GM23338 (cell line): Measurements from ENCODE around the gene MRPL20. TPM values are rescaled to one million over a fixed set of nuclear protein-coding genes. Genes with fewer than 3 reads are reported as not detected.

Source experiments
- ATAC-seq: fragments of 200-7000 bp; cut with Tn5 transposase; 3 replicates; pipeline ENCODE4 v1.9.1; 2020
- DNase-seq: peaks from one replicate; pipeline ENCODE4 v3.0.0-alpha.2; 2015; ENCODE audit warnings: low spot score
- H2AFZ ChIP-seq: fragments of 200-600 bp; sonication (generic); 2 replicates; pipeline ENCODE4 v1.8.0; 2016; ENCODE audit warnings: antibody characterized with exemption, mild to moderate bottlenecking, moderate library complexity
- H3F3A ChIP-seq: fragments of 200-600 bp; sonication (generic); replicated peaks from 2 replicates; pipeline ENCODE4 v1.8.0; 2017; ENCODE audit warnings: antibody characterized with exemption, mixed run types, low read depth
- H3K27ac ChIP-seq: fragments of 200-600 bp; sonication (generic); 2 replicates; pipeline ENCODE4 v1.6.1; 2016; ENCODE audit warnings: low read depth
- H3K27me3 ChIP-seq: fragments of 200-600 bp; sonication (generic); 2 replicates; pipeline ENCODE4 v1.8.0; 2016; ENCODE audit warnings: mild to moderate bottlenecking, mixed run types, moderate library complexity; ENCODE audit not compliant: insufficient read depth
- H3K36me3 ChIP-seq: fragments of 200-600 bp; sonication (generic); 2 replicates; pipeline ENCODE4 v1.8.0; 2016; ENCODE audit warnings: mild to moderate bottlenecking; ENCODE audit not compliant: insufficient read depth
- H3K4me1 ChIP-seq: fragments of 200-600 bp; sonication (generic); 2 replicates; pipeline ENCODE4 v1.8.0; 2016; ENCODE audit warnings: mild to moderate bottlenecking, moderate library complexity; ENCODE audit not compliant: insufficient read depth
- H3K4me2 ChIP-seq: fragments of 200-600 bp; sonication (generic); 2 replicates; pipeline ENCODE4 v1.7.1; 2017; ENCODE audit warnings: mixed run types
- H3K4me3 ChIP-seq: fragments of 200-600 bp; sonication (generic); 2 replicates; pipeline ENCODE4 v1.6.1; 2016; ENCODE audit warnings: mixed run types
- H3K79me2 ChIP-seq: fragments of 200-600 bp; sonication (generic); replicated peaks from 2 replicates; pipeline ENCODE4 v1.8.0; 2017; ENCODE audit warnings: mild to moderate bottlenecking; ENCODE audit not compliant: insufficient read depth
- H3K9me2 ChIP-seq: fragments of 200-600 bp; sonication (generic); 2 replicates; pipeline ENCODE4 v1.8.0; 2017; ENCODE audit not compliant: insufficient read depth
- H4K20me1 ChIP-seq: fragments of 200-600 bp; sonication (generic); replicated peaks from 2 replicates; pipeline ENCODE4 v1.8.0; 2017; ENCODE audit warnings: mild to moderate bottlenecking; ENCODE audit not compliant: insufficient read depth
- H3K27ac Mint-ChIP-seq: 2 replicates; pipeline ENCODE4 v1.8.0; 2020; ENCODE audit warnings: inconsistent platforms, mild to moderate bottlenecking, moderate library complexity, mixed read lengths
- H3K27me3 Mint-ChIP-seq: 3 replicates; pipeline ENCODE4 v1.8.0; 2022; ENCODE audit warnings: low read depth, mild to moderate bottlenecking, moderate library complexity, mixed read lengths, inconsistent platforms; ENCODE audit not compliant: insufficient read depth, poor library complexity
- H3K36me3 Mint-ChIP-seq: 3 replicates; pipeline ENCODE4 v1.8.0; 2021; ENCODE audit warnings: low read depth, mild to moderate bottlenecking, inconsistent platforms, moderate library complexity, mixed read lengths
- H3K4me1 Mint-ChIP-seq: 3 replicates; pipeline ENCODE4 v1.8.0; 2020; ENCODE audit warnings: mild to moderate bottlenecking, inconsistent platforms, mixed read lengths
- H3K4me3 Mint-ChIP-seq: 3 replicates; pipeline ENCODE4 v1.8.0; 2021; ENCODE audit warnings: moderate library complexity, mild to moderate bottlenecking, inconsistent platforms, mixed read lengths
- H3K9me3 Mint-ChIP-seq: 3 replicates; pipeline ENCODE4 v1.8.0; 2020; ENCODE audit warnings: moderate library complexity, mild to moderate bottlenecking, inconsistent platforms, mixed read lengths
- CREB1 ChIP-seq: fragments of 250-450 bp; sonication (Bioruptor Pico); IDR thresholded peaks from 2 replicates; pipeline ENCODE4 v1.5.0; 2020; ENCODE audit warnings: low read depth, mild to moderate bottlenecking, moderate library complexity
- ETS1 ChIP-seq: IDR thresholded peaks from 2 replicates; pipeline ENCODE4 v1.6.1; 2016; ENCODE audit warnings: antibody characterized with exemption
- EZH2phosphoT487 ChIP-seq: fragments of 200-600 bp; sonication (generic); IDR thresholded peaks from one replicate; pipeline ENCODE4 v1.8.1; 2018; ENCODE audit warnings: antibody characterized with exemption; ENCODE audit not compliant: unreplicated experiment
- JUNB ChIP-seq: IDR thresholded peaks from one replicate; pipeline ENCODE4 v1.6.1; 2016; ENCODE audit warnings: antibody characterized with exemption; ENCODE audit not compliant: unreplicated experiment
- NANOG ChIP-seq: IDR thresholded peaks from 2 replicates; pipeline ENCODE4 v1.6.1; 2016; ENCODE audit warnings: antibody characterized with exemption, borderline replicate concordance
- POLR2AphosphoS5 ChIP-seq: IDR thresholded peaks from 2 replicates; pipeline ENCODE4 v1.6.1; 2016; ENCODE audit warnings: antibody characterized with exemption, low read depth
- ZNF331 ChIP-seq: fragments of 250-450 bp; sonication (Bioruptor Pico); IDR thresholded peaks from 2 replicates; pipeline ENCODE4 v1.5.0; 2020; ENCODE audit warnings: low read depth, mild to moderate bottlenecking, moderate library complexity
- ZNF462 ChIP-seq: fragments of 250-450 bp; sonication (Bioruptor Pico); IDR thresholded peaks from 2 replicates; pipeline ENCODE4 v1.5.0; 2020; ENCODE audit warnings: mild to moderate bottlenecking, moderate library complexity
- polyA plus RNA-seq: library from polyadenylated mRNA; unstranded; fragments of >200 nt; fragmentation: Nextera tagmentation; extraction: Ambion mirVana; gene quantifications from 2 replicates; pipeline ENCODE4 v1.2.1, GENCODE V29; 2016
- total RNA-seq: library from RNA; depleted of rRNA; stranded (reverse); fragments of >200 nt; shearing (Covaris generic); gene quantifications from 2 replicates; pipeline ENCODE4 v1.2.3, GENCODE V29; 2014

The MRPL20 gene
- total and polyA plus RNA-seq, 2 experiments from 2014 or later, result 173 to 319 TPM

GRCh38 chr1:1425753-1426495 is 18.8 kb upstream of the MRPL20 start (continued):
- no peak for TF ChIP-seq ZNF462 (CRISPR knock-in tag)
- no peak for TF ChIP-seq ETS1
- TF ChIP-seq POLR2AphosphoS5, result no peak; the same call in 1 of the 2 replicates
- TF ChIP-seq NANOG, result no peak

GRCh38 chr1:1425426-1425752 is 18.3 kb upstream of the MRPL20 start:
- Histone ChIP-seq H3F3A (peaks cover 30% of the 10 kb centered on the region), H4K20me1 (no peaks in the 10 kb centered on the region), H3K36me3 (no peaks in the 10 kb centered on the region), H3K4me1 (peaks cover 37% of the 10 kb centered on the region), H3K4me2 (no peak overlapping the region), H3K27me3 (no peaks in the 10 kb centered on the region), H3K27ac (0 out of 2 replicates have a peak overlapping the region, but pooled peaks have one; percentile 32), H2AFZ (no peak overlapping the region), H3K9me2 (no peaks in the 10 kb centered on the region), H3K4me3 (peak overlapping the region; percentile 46; the same call in 1 of the 2 replicates), H3K79me2 (no peaks in the 10 kb centered on the region)
- no peak for DNase-seq
- Mint-ChIP-seq H3K9me3 (peaks cover 10% of the 10 kb centered on the region), H3K27ac (no peak overlapping the region), H3K4me3 (no peak overlapping the region; the same call in 2 of the 3 replicates), H3K4me1 (peaks cover 38% of the 10 kb centered on the region), H3K36me3 (peaks cover 4% of the 10 kb centered on the region; the same call in 2 of the 3 replicates), H3K27me3 (peaks cover 25% of the 10 kb centered on the region)
- ATAC-seq, result no peak; the same call in 2 of the 3 replicates
- TF ChIP-seq ETS1, result no peak
- no peak for TF ChIP-seq EZH2phosphoT487
- no peak for TF ChIP-seq ZNF331
- TF ChIP-seq CREB1 (CRISPR knock-in tag), result no peak
- TF ChIP-seq JUNB, result no peak
